Caki2 (cell line): ENCODE measurements around the gene GPX3. TPM values are rescaled to one million over a fixed set of nuclear protein-coding genes. Genes with fewer than 3 reads are reported as not detected.

Source experiments
- DNase-seq: peaks from one replicate; pipeline ENCODE4 v3.0.0-alpha.2; 2015; ENCODE audit warnings: low read depth
- in situ Hi-C: cut with HindIII; loops from 2 replicates; pipeline ENCODE4 v1.10.0; 2016; ENCODE audit warnings: low sequenced_read_pairs, low pct_unique_long_range_greater_than_20kb, mixed read lengths
- total RNA-seq: library from RNA; depleted of rRNA; stranded (reverse); fragments of >200 nt; shearing (Covaris generic); gene quantifications from 2 replicates; pipeline ENCODE4 v1.2.3, GENCODE V29; 2014; ENCODE audit warnings: low replicate concordance

GPX3 gene
- total RNA-seq, 1 experiment from 2014 or later, result 80.4 TPM

DNA sequence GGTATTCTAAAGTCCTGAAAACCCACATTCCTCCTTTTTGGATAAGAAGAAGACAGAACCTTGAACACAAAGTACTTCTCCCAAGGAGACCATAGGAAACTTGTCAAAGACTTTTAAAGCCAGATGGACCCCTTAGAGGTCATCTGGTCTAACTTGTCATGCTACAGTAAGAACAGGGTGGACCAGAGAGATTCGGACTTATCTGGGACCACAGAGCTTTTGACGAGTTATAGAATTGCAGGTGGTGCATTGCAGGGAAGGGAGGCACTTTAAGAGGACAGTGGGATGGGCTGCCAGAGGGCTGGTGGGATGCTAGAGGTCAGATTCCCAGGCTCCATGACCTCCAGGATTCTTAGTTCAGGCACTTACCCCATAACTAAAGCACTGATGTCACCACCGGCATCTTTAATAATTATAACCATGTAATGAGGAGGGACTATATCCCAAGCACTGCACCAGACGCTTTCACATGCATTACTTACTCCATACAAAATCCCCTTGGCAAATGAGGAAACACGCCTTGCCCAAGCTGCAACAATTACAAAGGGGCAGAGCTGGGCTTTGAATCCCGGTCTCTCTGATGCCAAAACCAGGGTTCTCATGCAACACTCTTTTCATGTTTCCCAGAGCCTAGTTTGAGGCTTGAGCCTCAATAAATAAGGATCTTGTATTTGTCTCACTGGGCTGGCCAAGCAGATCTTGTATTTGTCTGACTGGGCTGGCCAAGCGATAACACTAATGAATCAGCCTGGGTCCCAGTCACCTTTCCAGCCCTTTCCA is 12.8 kb upstream of the GPX3 start:
- DNase-seq, result no peak
- in situ Hi-C loops, result no loop called here

- in situ Hi-C loops, result no loop called here
Observed at GRCh38 chr5:151008210-151008491, 12.2 kb upstream of the GPX3 start.

DNA sequence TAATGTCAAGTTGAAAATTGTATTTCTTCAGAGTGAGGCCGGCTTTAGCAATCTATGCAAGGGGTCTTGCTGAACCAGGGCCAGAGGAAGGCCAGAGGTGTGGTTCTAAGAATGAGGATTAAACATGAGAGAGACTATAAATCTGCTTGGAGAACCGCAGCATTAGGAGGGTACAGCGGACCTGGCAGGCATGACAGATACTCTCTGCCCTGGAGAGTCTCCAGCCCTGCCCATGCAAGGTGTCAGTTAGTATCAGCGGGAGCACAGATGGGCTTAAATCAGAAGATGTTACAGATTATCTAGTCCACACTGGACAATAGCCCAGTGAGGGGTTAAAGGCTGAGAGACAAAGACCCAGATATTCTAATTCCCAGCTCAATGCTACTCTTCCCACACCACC is 11.5 kb upstream of the GPX3 start:
- in situ Hi-C loops, result no loop called here
- no peak for DNase-seq

More at GRCh38 chr5:151008210-151008491, 12.2 kb upstream of the GPX3 start:
- DNase-seq, result no peak

GRCh38 chr5:151012862-151013261 is 7.5 kb upstream of the GPX3 start:
- no peak for DNase-seq
- in situ Hi-C loops, result no loop called here

GRCh38 chr5:151014680-151015343 is 5.6 kb upstream of the GPX3 start:
- DNase-seq, result peak; percentile 40
- in situ Hi-C loops, result no loop called here

DNA sequence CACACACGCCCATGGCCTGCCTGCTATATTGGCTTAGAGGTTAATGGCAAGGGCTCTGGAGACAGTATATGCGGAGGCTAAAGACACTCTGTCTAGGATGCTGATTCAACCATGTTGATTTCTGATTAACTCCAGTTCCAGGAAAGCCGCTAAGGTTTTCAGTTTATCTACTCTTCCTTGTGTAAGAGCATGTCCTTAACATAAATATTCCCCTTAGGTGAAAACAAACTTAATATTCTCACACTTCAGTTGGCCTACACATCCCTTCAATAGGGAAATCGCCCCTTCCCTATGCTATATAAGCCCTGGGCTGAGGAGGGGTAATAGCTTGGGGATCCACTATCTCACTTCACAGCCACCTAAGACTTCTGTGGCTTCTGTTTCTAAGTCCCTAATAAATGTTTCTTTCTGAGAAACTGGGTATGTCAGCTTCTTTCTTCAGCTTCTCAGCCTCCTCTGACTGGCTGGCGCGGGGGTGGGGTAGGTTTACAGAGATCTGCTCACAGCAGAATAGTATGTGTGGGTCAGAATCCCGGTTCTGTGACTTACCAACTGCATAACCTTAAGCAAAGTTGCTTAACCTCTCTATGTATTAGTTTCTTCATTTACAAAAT is 4.3 kb upstream of the GPX3 start:
- in situ Hi-C loops, result no loop called here
- no peak for DNase-seq

DNA sequence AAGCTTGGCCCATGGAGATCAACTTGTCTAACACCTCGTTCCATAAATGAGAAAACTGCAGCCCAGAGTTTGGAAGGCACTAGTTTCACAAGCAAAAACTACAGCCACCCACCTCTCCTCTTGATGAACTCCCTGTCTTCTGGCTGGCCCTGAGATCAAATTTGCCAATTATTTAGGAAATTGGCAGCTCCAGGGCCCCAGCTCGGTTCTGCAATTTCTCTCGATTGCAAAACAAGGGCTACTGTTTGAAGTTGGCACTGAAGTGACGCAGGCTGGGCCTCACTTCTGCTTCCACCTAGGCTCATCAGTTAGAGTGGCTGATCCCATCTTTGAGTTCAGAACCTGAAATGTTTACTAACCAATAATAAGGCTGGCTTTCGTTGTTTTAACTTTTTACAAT is 3.7 kb upstream of the GPX3 start:
- in situ Hi-C loops, result no loop called here
- DNase-seq, result no peak

- no peak for DNase-seq
- in situ Hi-C loops, result no loop called here
Observed at GRCh38 chr5:151017897-151018296, 2.5 kb upstream of the GPX3 start.

DNA sequence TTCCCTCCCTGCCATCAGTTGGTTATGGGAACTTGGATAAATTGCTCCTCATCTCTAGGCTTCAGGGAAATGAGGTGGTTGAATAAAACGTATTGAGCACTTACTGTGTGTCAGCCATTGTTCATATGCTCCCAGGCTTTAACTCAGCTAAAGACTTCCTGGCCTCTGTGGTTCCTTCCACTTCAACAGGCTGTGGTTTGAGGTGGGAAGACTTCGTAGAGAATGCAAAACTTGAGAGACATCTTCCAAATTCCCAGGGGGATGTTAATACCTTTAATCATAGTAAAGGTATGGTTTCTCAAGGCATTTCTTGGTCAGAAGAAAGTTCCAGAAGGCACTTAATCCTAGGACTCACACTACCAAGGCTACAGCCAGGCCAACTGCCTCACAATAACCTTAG is 1.5 kb upstream of the GPX3 start:
- in situ Hi-C loops, result no loop called here

DNA sequence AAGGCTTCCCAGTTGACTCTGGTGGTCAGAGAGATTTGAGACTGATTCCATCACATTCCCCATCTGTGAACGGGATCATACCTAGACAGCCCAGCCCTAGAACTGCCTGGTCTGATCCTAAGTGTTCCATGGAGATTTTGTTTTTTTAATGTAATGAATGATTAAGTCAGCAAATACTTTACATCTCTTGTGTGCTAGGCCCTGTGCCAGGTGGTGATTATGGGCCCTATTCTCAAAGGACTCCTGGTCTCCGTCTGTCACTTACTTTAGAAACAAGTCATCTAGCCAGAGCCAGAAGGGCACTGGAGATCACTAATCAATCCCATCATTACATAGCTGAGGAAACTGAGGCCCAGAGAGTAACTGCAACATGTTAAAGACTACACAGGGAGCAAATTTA is 1.1 kb upstream of the GPX3 start:
- in situ Hi-C loops, result no loop called here
- DNase-seq, result no peak

More for the DNA sequence above, 1.5 kb upstream of the GPX3 start:
- DNase-seq, result no peak

DNA sequence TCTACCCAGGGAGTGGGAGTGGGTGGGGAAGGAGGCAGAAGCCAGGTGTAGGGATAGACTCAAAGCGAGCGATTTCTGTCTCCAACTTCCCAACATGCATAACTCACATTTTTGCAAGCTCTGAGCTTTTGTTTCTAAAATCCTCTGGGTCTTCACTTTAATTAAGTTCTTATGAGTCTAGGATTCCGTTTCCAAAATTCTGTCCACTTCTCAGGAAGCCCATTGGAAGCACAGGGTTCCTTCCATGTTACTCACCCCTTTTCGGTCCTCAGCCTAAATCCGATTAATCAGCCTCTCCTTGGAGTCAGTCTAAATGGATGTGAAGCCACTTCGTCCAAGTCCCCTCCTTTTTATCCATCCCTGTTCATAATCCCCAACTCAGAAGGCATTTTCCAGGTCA is 1.4 kb downstream of the GPX3 start:
- no peak for DNase-seq
- in situ Hi-C loops, result no loop called here

GRCh38 chr5:151022511-151023018 is 2.2 kb downstream of the GPX3 start:
- DNase-seq, result no peak
- in situ Hi-C loops, result no loop called here

GRCh38 chr5:151023047-151023615 is 2.7 kb downstream of the GPX3 start:
- DNase-seq, result no peak
- in situ Hi-C loops, result no loop called here

GRCh38 chr5:151023651-151024050 is 3.3 kb downstream of the GPX3 start:
- no peak for DNase-seq
- in situ Hi-C loops, result no loop called here

DNA sequence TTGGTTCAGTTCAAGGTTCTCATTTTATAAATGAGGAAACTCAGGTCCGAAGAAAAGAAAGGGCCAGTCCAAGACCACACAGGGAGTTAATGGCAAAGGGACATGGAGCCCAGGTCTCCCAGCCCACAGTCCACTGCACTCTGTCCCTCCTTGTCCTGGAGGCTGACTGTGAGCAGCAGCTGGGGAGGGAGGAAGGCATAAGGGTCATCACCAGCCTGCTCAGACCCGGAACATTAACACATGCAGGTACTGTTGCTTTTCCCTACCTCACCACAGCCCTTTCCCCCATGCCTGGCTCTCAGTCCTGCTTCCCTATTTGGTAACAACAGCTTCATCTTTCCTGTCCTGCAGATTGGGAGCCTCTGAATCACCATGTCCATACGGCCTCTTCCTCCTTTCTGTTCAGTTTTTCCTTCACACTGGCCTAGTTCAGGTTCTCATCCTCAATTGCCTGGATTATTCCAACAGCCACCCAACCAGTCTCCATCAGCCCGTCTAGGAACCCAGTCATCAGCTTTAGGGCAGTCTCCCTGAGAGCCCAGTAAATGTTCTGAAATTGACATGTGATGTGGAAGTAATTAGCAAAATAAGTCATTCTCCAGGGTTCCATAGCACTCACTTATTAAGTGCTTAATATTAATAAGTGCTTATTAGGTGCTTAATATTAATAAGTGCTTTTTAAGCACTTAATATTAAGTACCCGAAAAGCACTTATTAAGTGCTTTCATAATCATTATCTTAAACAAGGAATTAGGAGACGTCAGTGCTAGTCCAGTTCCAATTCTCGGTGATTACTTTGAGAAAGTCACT is 4.3 kb downstream of the GPX3 start:
- in situ Hi-C loops, result no loop called here
- DNase-seq, result no peak

- no peak for DNase-seq
- in situ Hi-C loops, result no loop called here
Observed at GRCh38 chr5:151025250-151025606, 4.8 kb downstream of the GPX3 start.

- in situ Hi-C loops, result no loop called here
- DNase-seq, result no peak
Observed at GRCh38 chr5:151026088-151026487, 5.7 kb downstream of the GPX3 start.

DNA sequence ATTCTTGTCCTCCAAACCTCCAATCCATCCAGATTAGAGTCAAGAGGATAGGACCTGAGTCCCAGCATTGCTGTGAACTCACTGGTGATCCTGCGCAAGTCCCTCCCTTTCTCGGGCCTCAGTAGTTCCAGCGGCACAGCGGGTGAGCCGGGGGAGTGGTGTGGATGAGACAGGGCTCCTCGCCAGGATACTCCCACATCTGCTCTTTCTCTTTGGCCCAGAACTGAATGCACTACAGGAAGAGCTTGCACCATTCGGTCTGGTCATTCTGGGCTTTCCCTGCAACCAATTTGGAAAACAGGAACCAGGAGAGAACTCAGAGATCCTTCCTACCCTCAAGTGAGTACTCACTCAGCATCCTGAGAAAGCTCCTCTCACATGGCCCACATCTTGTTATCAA is 6.3 kb downstream of the GPX3 start:
- DNase-seq, result no peak
- in situ Hi-C loops, result no loop called here
